HG03558 (cell line): Measurements from ENCODE around the gene MYB.

ENCODE experiments used
- ATAC-seq: cut with Tn5 transposase; IDR thresholded peaks from one replicate; pipeline ENCODE4 v1.9.1; 2021; ENCODE audit warnings: moderate number of reproducible peaks; ENCODE audit not compliant: unreplicated experiment; ENCODE audit errors: extremely low read depth

The MYB gene

GRCh38 chr6:135183532-135184440 is 2.7 kb downstream of the MYB start:
- ATAC-seq = peak; percentile 27

GRCh38 chr6:135185483-135185882 is 4.4 kb downstream of the MYB start:
- ATAC-seq = no peak

- ATAC-seq = no peak
Measured at GRCh38 chr6:135186255-135186654, 5.1 kb downstream of the MYB start.

- ATAC-seq = no peak
Measured at GRCh38 chr6:135187372-135187771, 6.3 kb downstream of the MYB start.

- ATAC-seq = no peak
Measured at GRCh38 chr6:135188718-135189117, 7.6 kb downstream of the MYB start.

DNA sequence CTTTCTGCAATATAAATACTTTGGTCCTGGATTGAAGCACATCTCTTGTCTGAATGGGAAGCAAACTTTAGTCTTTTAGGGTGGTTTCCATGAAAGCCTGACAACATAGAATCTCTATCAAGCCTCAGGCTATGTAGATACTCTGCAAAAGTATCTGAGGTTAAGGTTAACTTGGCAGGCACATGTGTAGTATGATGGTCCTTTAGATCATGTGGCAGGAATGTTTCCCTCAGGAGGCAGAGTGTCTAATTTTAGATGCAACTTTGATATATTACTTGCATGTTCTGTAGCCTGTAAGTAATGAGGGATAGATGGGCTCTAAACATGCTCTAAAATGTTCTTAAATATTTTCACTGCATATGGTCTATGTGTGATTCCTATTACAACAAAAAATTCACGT is 8.2 kb downstream of the MYB start:
- ATAC-seq = no peak

DNA sequence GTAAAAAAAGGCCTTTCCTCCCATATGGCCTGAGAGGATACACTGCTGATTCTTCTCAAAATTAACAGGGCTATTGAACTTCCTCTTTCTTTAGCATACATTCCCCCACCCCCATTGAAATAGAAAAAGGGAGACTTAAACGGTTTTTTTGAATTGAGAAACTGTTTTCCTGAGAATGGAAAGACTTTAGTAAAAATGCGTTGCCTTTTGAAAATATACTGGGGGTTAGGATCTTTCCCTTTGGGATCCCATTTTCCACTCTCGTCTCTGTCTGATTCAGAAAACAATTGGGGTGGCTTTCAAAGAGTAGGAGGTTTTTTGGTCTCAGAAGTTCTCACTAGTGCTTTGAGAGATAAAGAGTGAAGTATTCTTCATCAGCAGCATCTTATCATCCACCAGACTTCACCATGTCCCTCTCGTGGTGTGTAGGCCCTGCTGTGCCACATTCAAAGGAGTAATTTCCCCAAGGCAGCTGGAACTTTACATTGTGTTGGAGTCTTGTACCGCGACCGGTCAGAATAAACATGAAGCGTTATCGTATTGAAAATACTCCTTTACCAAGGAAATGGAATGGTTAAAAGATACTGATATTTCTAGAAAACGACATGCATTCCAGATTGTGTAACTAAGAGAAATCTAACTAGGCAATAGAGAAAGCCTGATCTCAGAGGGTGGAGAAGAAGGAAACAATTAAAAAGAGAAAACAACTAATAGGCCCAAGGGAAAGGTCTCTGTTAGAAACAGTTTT is 10.6 kb downstream of the MYB start:
- no peak for ATAC-seq

GRCh38 chr6:135192256-135193174 is 11.4 kb downstream of the MYB start:
- ATAC-seq = no peak

DNA sequence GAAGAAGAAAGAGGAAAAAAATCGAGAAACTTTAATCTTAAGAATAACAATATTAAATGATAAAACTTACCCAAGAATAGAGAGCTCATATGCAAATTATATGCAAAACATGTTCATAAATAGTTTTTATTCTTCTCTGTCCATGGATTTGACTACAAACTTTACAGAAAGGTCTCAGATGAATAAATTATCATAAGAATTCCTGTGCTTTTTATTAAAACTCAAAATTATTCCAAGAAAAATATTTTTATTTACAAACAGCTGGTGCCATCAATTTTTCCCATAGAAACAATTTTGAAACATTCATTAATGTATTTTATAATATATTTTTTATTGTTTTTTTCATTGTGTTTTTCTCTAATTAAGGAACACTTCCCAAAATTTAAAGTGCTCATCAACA is 12.1 kb downstream of the MYB start:
- ATAC-seq = no peak

GRCh38 chr6:135195041-135195440 is 13.9 kb downstream of the MYB start:
- no peak for ATAC-seq

GRCh38 chr6:135195522-135195921 is 14.4 kb downstream of the MYB start:
- ATAC-seq = no peak

GRCh38 chr6:135196739-135197510 is 15.8 kb downstream of the MYB start:
- no peak for ATAC-seq

- no peak for ATAC-seq
Measured at GRCh38 chr6:135202836-135203235, 21.7 kb downstream of the MYB start.

DNA sequence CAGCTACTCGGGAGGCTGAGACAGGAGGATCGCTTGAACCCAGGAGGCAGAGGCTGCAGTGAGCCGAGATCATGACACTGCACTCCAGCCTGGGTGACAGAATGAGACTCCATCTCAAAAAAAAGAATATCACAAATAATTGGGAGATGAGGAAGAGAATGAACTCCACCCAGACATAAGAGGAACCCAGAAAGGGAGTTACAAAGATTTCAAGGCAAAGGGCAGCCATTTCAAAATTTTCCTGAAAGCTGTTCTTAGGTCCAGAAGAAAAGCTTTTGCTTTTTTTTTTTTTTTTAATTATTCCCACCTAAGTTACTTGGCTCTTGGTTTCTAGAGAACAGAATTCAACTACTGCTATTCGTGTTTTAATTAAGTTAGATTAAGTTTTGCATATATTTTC is 23.8 kb downstream of the MYB start:
- no peak for ATAC-seq

GRCh38 chr6:135209803-135210202 is 28.7 kb downstream of the MYB start:
- no peak for ATAC-seq

DNA sequence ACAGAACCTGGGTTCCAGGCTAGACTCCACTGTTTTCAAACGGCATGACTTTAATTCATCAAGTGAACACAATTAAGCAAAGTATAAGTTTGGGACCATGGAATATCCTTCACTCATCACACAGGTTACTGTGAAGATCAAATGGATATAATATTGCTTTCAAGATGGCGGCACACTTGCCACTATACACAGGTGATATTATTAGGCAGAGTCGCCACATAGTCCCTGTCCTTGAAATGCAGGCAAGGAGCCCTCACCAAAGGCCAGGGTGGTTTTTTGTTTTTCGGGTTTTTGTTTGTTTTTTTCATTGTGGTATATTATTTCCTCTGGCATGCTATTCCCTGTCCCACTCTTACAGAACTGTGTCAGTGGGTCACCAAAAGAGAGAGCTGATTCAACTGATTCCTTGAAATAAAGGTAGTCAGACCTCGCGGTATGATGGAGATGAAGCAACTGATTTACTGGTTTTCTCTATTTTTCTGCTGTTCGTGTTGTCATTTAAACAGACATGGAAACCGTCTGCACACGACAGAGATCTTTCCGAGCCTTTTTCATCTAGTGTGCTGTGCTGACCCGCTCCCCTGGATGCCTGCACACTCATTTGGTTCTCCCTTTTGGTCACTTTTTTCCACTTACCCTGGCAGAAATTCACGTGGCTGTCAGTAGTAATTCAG is 29.7 kb downstream of the MYB start:
- no peak for ATAC-seq

GRCh38 chr6:135211306-135211702 is 30.2 kb downstream of the MYB start:
- ATAC-seq = no peak

GRCh38 chr6:135212020-135212806 is 31.1 kb downstream of the MYB start:
- no peak for ATAC-seq
